OCI-LY7 (cell line): ENCODE results near the gene FBXO44.

ENCODE experiments used
- EZH2phosphoT487 ChIP-seq: fragments of 200-600 bp; sonication (generic); IDR thresholded peaks from 2 replicates; pipeline ENCODE4 v1.6.1; 2018; ENCODE audit warnings: low read depth, borderline replicate concordance, mild to moderate bottlenecking, mixed run types, antibody characterized with exemption, low read length, moderate library complexity, mixed read lengths
- TF ChIP-seq, protein P1 (sequence below): fragments of 200-600 bp; sonication (generic); conservative IDR thresholded peaks from 2 replicates; pipeline ENCODE4 v1.5.1; 2014; ENCODE audit warnings: mild to moderate bottlenecking, antibody characterized with exemption, low read length, moderate library complexity, mixed read lengths

- TF ChIP-seq, protein P1, sequence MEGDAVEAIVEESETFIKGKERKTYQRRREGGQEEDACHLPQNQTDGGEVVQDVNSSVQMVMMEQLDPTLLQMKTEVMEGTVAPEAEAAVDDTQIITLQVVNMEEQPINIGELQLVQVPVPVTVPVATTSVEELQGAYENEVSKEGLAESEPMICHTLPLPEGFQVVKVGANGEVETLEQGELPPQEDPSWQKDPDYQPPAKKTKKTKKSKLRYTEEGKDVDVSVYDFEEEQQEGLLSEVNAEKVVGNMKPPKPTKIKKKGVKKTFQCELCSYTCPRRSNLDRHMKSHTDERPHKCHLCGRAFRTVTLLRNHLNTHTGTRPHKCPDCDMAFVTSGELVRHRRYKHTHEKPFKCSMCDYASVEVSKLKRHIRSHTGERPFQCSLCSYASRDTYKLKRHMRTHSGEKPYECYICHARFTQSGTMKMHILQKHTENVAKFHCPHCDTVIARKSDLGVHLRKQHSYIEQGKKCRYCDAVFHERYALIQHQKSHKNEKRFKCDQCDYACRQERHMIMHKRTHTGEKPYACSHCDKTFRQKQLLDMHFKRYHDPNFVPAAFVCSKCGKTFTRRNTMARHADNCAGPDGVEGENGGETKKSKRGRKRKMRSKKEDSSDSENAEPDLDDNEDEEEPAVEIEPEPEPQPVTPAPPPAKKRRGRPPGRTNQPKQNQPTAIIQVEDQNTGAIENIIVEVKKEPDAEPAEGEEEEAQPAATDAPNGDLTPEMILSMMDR, result no peak
- no peak for TF ChIP-seq EZH2phosphoT487
Observed at GRCh38 chr1:11638121-11638520, 16.6 kb upstream of the FBXO44 start.
